Type B pancreatic cell (in vitro differentiated cells): ENCODE measurements around the gene IL1RAPL1. TPM values are rescaled to one million over a fixed set of nuclear protein-coding genes. Genes with fewer than 3 reads are reported as not detected.

Experiments
- DNase-seq: peaks from one replicate; pipeline ENCODE4 v3.0.0; 2021; ENCODE audit warnings: mixed read lengths; ENCODE audit not compliant: unreplicated experiment; ENCODE audit errors: extremely low spot score
- H3K27ac Mint-ChIP-seq: 2 replicates; pipeline ENCODE4 v1.8.0; 2021; ENCODE audit warnings: mild to moderate bottlenecking, mixed read lengths
- H3K27me3 Mint-ChIP-seq: 2 replicates; pipeline ENCODE4 v1.8.0; 2021; ENCODE audit warnings: mixed read lengths
- H3K36me3 Mint-ChIP-seq: 2 replicates; pipeline ENCODE4 v1.8.0; 2021; ENCODE audit warnings: mixed read lengths
- H3K4me1 Mint-ChIP-seq: one replicate; pipeline ENCODE4 v1.8.0; 2021; ENCODE audit warnings: mixed read lengths; ENCODE audit not compliant: unreplicated experiment
- H3K4me3 Mint-ChIP-seq: 2 replicates; pipeline ENCODE4 v1.8.0; 2021; ENCODE audit warnings: mild to moderate bottlenecking, mixed read lengths
- H3K9me3 Mint-ChIP-seq: 2 replicates; pipeline ENCODE4 v1.8.0; 2021; ENCODE audit warnings: mixed read lengths
- total RNA-seq: library from RNA; stranded (reverse); gene quantifications from 2 replicates; pipeline ENCODE4 v1.2.1, GENCODE V29; 2021; ENCODE audit warnings: low replicate concordance
- TF ChIP-seq, protein P1 (sequence below): fragments of 200-600 bp; sonication (generic); conservative IDR thresholded peaks from 2 replicates; pipeline ENCODE4 v1.5.0; 2021; ENCODE audit warnings: antibody characterized with exemption, mild to moderate bottlenecking

The IL1RAPL1 gene
- total RNA-seq, 1 donor from 2014 or later, result 2.6 TPM

DNA sequence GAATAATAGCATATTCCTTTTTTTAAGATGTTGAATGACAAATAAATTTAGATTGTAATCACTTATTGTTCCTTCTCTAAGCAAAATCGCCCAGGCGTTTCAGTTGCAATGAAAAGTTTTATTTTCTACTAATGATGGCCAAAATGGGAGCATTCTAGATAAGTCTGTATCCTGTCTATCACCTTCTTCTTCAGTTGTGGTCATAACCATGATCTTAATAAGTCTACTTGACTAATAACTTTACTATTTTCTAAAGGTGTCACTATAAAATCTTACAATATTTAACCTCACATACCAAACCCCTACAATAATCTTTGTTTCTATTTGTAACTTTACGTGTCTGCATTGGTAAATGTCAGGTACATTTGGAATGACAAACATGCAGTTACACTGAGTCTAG, 904.4 kb downstream of the IL1RAPL1 start:
- H3K27ac Mint-ChIP-seq, result no peak overlapping the region
- no peaks in the 10 kb centered on the region for H3K27me3 Mint-ChIP-seq
- H3K9me3 Mint-ChIP-seq, result no peaks in the 10 kb centered on the region
- no peak overlapping the region for H3K4me3 Mint-ChIP-seq
- TF ChIP-seq, protein P1, sequence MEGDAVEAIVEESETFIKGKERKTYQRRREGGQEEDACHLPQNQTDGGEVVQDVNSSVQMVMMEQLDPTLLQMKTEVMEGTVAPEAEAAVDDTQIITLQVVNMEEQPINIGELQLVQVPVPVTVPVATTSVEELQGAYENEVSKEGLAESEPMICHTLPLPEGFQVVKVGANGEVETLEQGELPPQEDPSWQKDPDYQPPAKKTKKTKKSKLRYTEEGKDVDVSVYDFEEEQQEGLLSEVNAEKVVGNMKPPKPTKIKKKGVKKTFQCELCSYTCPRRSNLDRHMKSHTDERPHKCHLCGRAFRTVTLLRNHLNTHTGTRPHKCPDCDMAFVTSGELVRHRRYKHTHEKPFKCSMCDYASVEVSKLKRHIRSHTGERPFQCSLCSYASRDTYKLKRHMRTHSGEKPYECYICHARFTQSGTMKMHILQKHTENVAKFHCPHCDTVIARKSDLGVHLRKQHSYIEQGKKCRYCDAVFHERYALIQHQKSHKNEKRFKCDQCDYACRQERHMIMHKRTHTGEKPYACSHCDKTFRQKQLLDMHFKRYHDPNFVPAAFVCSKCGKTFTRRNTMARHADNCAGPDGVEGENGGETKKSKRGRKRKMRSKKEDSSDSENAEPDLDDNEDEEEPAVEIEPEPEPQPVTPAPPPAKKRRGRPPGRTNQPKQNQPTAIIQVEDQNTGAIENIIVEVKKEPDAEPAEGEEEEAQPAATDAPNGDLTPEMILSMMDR, result no peak
- no peaks in the 10 kb centered on the region for H3K36me3 Mint-ChIP-seq
- peaks cover 3% of the 10 kb centered on the region for H3K4me1 Mint-ChIP-seq
- DNase-seq, result no peak

DNA sequence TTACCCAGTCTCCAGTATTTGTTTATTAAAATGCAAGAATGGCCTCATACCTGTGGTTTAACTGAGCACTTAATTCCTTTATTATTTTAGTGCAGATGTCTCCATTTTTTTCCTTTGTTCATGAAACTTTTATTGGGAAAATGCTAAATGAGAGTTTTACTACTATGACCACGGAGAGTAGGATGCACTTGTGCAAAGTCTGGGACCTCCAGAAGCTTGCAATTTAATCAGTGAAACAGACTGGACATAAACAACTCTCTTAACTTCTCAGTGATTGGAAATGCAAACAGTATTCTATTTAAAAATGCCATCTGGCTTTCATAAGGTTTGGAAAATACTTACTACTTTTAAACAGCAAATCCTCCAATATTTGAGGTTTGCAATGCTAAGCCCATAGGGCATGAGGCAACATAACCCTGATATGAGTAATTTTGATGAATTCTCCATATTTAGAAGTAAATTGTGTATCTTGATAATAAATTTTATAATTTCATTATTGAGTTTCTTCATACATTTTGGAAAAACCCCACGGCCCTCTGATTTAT, 909.5 kb downstream of the IL1RAPL1 start:
- no peak for DNase-seq
- TF ChIP-seq, protein P1, result no peak
- H3K36me3 Mint-ChIP-seq, result no peaks in the 10 kb centered on the region
- H3K9me3 Mint-ChIP-seq, result no peaks in the 10 kb centered on the region
- no peak overlapping the region for H3K4me3 Mint-ChIP-seq
- no peaks in the 10 kb centered on the region for H3K27me3 Mint-ChIP-seq
- no peak overlapping the region for H3K27ac Mint-ChIP-seq
- H3K4me1 Mint-ChIP-seq, result no peaks in the 10 kb centered on the region

- Mint-ChIP-seq H3K9me3 (peaks cover 4% of the 10 kb centered on the region), H3K36me3 (no peaks in the 10 kb centered on the region), H3K4me3 (no peak overlapping the region), H3K27me3 (no peaks in the 10 kb centered on the region), H3K4me1 (no peaks in the 10 kb centered on the region), H3K27ac (no peak overlapping the region)
- DNase-seq, result no peak
- TF ChIP-seq, protein P1, result no peak
Observed at GRCh38 chrX:29506729-29507128, 919.5 kb downstream of the IL1RAPL1 start.

- H3K27ac Mint-ChIP-seq, result no peak overlapping the region
- TF ChIP-seq, protein P1, result no peak
- DNase-seq, result no peak
- H3K4me1 Mint-ChIP-seq, result no peaks in the 10 kb centered on the region
- no peaks in the 10 kb centered on the region for H3K9me3 Mint-ChIP-seq
- H3K36me3 Mint-ChIP-seq, result no peaks in the 10 kb centered on the region
- no peak overlapping the region for H3K4me3 Mint-ChIP-seq
- no peaks in the 10 kb centered on the region for H3K27me3 Mint-ChIP-seq
Observed at GRCh38 chrX:29518100-29518499, 930.9 kb downstream of the IL1RAPL1 start.

DNA sequence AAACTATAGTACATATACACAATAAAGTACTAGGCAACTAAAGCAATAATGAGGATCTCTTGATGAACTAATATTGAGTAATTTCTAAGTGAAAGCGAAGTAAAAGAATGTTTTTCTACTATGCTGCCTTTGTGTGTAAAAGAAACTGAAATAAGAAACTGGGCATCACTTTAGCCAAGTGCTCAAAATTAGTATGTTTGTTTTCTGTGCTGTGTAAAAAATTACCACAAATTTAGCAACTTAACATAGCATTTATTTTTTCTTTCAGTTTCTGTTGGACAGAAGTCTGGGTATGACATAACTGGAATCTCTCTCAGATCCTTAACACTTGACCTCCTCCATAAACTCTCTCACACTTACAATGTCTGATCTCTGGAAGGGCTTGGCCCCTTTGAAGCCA, 941.0 kb downstream of the IL1RAPL1 start:
- H3K27ac Mint-ChIP-seq, result no peak overlapping the region
- TF ChIP-seq, protein P1, result no peak
- H3K9me3 Mint-ChIP-seq, result no peaks in the 10 kb centered on the region
- no peaks in the 10 kb centered on the region for H3K27me3 Mint-ChIP-seq
- no peaks in the 10 kb centered on the region for H3K36me3 Mint-ChIP-seq
- no peak overlapping the region for H3K4me3 Mint-ChIP-seq
- no peaks in the 10 kb centered on the region for H3K4me1 Mint-ChIP-seq
- no peak for DNase-seq

DNA sequence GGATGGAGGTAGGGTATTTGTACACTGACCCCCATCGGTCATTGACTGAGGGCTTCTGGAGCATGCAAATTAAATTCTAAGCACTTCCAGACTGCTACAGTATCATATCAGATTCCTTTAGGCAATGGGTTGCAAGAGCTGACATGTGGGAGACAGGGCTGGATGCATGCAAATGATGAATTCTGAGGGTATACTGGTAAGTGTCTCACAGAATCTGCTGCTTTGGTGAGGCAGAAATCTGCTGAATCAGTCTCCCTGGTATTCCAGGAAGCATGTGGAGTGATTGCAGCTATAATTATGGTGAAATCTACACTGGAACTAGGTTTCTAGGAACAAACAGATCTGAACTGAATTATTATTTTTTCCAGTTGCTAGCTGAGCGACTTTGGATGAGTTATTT, 943.3 kb downstream of the IL1RAPL1 start:
- H3K27me3 Mint-ChIP-seq, result no peaks in the 10 kb centered on the region
- H3K4me1 Mint-ChIP-seq, result peaks cover 4% of the 10 kb centered on the region
- TF ChIP-seq, protein P1, result no peak

More for the DNA sequence above, 943.3 kb downstream of the IL1RAPL1 start:
- H3K9me3 Mint-ChIP-seq, result no peaks in the 10 kb centered on the region
- no peak overlapping the region for H3K4me3 Mint-ChIP-seq
- H3K27ac Mint-ChIP-seq, result no peak overlapping the region
- H3K36me3 Mint-ChIP-seq, result no peaks in the 10 kb centered on the region
- no peak for DNase-seq
